Measurements from ENCODE around the gene KLK8.

The KLK8 gene

DNA sequence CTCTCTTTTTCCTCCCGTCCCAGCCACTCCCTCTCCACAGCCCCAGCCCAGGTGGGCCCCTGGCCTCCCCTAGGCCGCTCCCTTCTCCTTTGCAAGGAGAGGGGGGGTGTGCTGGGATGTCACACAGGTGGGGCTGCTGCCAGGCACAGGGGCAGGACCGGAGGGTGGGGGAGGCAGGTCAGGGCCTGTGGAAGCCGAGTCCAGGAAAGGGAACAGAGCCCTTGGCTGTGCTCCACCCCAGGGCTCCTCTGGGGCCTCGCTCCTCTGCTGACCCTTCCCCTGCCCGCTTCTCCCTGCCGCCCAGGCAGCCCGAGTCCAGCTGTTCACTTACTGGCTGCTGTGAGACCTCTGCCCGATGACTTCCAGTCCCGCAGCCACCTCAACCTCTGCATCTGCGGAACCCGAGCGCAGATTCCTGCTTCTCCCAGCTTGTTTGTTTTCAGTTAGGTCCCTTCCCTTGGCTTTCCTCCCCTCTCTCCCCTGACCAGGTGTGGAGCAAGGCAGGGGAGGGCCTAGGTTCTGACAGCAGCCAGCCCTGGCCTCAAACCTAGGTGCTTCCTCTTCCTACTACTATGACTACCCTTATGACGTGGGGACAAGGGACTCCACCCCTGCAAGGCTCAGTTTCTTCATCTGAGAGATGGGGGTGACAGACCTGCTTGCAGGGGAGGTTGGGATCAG is 25.9 kb upstream of the KLK8 start:
- ChIA-PET CTCF (no interaction called here), POLR2A (interaction anchor here (0.5 kb wide), 1 partner anchor 10 kb away, joined by 3 read pairs; no protein-coding TSS in a partner anchor)
- TF ChIP-seq, protein P1, sequence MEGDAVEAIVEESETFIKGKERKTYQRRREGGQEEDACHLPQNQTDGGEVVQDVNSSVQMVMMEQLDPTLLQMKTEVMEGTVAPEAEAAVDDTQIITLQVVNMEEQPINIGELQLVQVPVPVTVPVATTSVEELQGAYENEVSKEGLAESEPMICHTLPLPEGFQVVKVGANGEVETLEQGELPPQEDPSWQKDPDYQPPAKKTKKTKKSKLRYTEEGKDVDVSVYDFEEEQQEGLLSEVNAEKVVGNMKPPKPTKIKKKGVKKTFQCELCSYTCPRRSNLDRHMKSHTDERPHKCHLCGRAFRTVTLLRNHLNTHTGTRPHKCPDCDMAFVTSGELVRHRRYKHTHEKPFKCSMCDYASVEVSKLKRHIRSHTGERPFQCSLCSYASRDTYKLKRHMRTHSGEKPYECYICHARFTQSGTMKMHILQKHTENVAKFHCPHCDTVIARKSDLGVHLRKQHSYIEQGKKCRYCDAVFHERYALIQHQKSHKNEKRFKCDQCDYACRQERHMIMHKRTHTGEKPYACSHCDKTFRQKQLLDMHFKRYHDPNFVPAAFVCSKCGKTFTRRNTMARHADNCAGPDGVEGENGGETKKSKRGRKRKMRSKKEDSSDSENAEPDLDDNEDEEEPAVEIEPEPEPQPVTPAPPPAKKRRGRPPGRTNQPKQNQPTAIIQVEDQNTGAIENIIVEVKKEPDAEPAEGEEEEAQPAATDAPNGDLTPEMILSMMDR (IDR thresholded peaks at IDR 0.05; ENCODE audit: insufficient read depth, low read length, missing control alignments) = no peak
- H3K4me3 ChIP-seq (ENCODE audit: low read depth, low read length) = no peak overlapping the region
- DNase-seq (ENCODE audit: low read depth, low spot score) = no peak

DNA sequence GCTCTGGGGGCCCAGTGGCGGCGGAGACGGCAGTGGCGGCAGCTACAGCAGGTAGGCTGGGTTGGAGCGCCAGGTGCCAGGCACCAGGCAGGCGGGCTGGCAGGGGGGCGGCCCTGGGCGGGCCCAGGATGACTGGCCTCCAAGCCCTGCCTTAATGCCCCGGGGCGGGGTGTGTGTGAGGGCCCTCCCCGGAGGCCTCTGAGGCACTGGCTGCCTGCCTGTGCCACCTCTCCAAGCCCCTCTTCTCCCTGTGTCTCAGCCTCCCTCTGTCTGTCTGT is 25.1 kb upstream of the KLK8 start, which contains the start of gene KLK11:
Gene KLK11 (minus strand): TSS at position 63 of the 278 bp plus-strand sequence. CDS start 985 bp downstream, outside the sequence.
- no peak for DNase-seq (ENCODE audit: low read depth, low spot score)
- ChIA-PET POLR2A (no interaction called here), CTCF (no interaction called here)

GRCh38 chr19:51025809-51026553 is 24.6 kb upstream of the KLK8 start:
- ChIA-PET POLR2A (no interaction called here), CTCF (no interaction called here)
- H3K4me3 ChIP-seq (ENCODE audit: low read depth, low read length) = no peak overlapping the region
- TF ChIP-seq, protein P1 (IDR thresholded peaks at IDR 0.05; ENCODE audit: insufficient read depth, low read length, missing control alignments) = no peak
- no peak for DNase-seq (ENCODE audit: low read depth, low spot score)

More for the DNA sequence above, 25.1 kb upstream of the KLK8 start, which contains the start of gene KLK11:
- TF ChIP-seq, protein P1 (IDR thresholded peaks at IDR 0.05; ENCODE audit: insufficient read depth, low read length, missing control alignments) = no peak
- H3K4me3 ChIP-seq (ENCODE audit: low read depth, low read length) = no peak within 1 kb of the TSS

- POLR2A ChIA-PET = no interaction called here
- CTCF ChIA-PET = no interaction called here
- DNase-seq (ENCODE audit: low read depth, low spot score) = no peak
- H3K4me3 ChIP-seq (ENCODE audit: low read depth, low read length) = no peak overlapping the region
- TF ChIP-seq, protein P1 (IDR thresholded peaks at IDR 0.05; ENCODE audit: insufficient read depth, low read length, missing control alignments) = no peak
Measured at GRCh38 chr19:51025401-51025800, 24.0 kb upstream of the KLK8 start.

DNA sequence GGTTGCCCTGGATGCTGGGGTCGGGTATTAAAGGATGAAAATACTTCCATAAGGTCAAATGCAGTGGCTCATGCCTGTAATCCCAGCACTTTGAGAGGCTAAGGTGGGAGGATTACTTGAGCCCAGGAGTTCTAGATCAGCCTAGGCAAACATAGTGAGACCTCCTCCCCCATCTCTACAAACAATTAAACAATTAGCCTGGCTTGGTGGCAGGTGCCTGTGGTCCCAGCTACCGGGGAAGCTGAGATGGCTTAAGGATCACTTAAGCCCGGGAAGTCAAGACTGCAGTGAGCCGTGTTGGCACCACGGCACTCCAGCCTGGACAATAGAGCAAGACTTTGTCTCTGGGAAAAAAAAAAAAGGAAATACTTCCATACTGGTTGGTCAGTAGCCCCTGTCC is 23.5 kb upstream of the KLK8 start:
- no peak for DNase-seq (ENCODE audit: low read depth, low spot score)
- ChIA-PET POLR2A (no interaction called here), CTCF (interaction anchor here (6.4 kb wide), 1 partner anchor 71 kb away, joined by 61 read pairs; no protein-coding TSS in a partner anchor)
- TF ChIP-seq, protein P1 (IDR thresholded peaks at IDR 0.05; ENCODE audit: insufficient read depth, low read length, missing control alignments) = no peak
- no peak overlapping the region for H3K4me3 ChIP-seq (ENCODE audit: low read depth, low read length)

- no peak overlapping the region for H3K4me3 ChIP-seq (ENCODE audit: low read depth, low read length)
- TF ChIP-seq, protein P1 (IDR thresholded peaks at IDR 0.05; ENCODE audit: insufficient read depth, low read length, missing control alignments) = no peak
- ChIA-PET CTCF (interaction anchor here (6.4 kb wide), 1 partner anchor 72 kb away, joined by 61 read pairs; no protein-coding TSS in a partner anchor), POLR2A (no interaction called here)
- no peak for DNase-seq (ENCODE audit: low read depth, low spot score)
Measured at GRCh38 chr19:51023946-51024345, 22.5 kb upstream of the KLK8 start.

Data from AG04449 (cell line).